HG03457 (cell line): ENCODE measurements around the gene ALDH4A1.
"Not testable (repeated sequence)": the region's sequence is repeated elsewhere in the genome, so short reads cannot be mapped to it uniquely, and the experiment has no call there.

Source experiments
- ATAC-seq: cut with Tn5 transposase; IDR thresholded peaks from one replicate; pipeline ENCODE4 v1.9.1; 2021; ENCODE audit warnings: moderate number of reproducible peaks; ENCODE audit not compliant: unreplicated experiment

Gene ALDH4A1

GRCh38 chr1:18901147-18901951 is 1.0 kb downstream of the ALDH4A1 start:
- no peak for ATAC-seq

DNA sequence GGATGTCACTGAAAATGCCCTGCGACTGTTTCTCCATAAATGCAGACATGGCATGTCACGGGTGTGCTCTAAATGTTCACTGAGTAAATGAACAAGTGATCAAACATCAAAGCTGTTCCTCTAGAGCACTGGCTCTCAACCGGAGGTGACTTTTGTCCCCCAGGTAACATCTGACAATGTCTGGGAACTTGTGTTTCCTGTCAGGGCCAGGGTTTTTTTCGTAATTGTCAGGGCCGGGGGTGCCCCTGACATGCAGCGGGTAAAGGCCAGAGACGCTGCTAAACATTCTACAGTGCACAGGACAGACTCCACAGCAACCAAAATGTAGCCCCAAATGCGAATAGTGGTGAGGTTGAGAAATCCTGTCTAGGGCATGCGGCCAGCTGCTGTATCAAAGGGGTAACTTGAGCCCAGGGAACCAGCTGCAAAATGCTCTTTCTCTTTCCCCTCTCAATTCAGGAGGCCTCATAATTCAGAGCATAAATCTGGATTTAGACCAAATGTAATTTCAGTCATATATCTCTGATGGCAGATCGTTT is 2.0 kb downstream of the ALDH4A1 start:
- ATAC-seq, result no peak

- no peak for ATAC-seq
These were observed 2.8 kb downstream of the ALDH4A1 start for GRCh38 chr1:18899363-18900049.

DNA sequence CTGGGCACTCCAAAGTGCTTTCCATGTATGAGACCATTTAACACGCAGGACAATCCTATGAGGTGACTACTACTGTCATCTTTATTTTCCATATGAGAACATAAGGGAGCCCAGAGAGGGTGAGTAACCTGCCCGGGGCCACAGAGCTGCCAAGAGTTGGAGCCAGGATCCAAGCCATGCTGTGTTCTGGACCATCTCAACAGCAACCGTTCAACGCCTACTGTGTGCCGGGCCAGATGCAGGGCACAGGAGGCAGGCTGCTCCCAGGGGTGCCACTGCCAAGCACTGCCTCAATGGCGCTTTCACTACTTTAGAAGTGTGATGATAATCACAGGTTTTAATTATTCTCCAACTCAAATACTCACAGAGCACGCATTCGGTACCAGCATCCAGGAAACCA is 3.8 kb downstream of the ALDH4A1 start:
- no peak for ATAC-seq

DNA sequence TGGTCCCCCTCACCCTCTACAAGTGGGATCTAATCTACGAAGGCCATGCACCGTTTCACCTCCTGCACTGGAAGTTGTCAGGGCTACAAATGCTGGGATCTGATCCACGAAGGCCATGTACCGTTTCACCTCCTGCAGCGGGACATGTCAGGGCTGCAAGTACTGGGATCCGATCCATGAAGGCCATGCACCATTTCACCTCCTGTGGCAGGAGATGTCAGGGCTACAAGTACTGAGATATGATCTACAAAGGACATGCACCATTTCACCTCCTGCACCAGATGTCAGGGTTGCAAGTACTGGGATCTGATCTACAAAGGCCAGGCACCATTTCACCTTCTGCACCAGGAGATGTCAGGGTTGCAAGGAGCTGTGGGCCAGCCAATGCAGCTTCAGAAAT is 7.0 kb downstream of the ALDH4A1 start:
- no peak for ATAC-seq

DNA sequence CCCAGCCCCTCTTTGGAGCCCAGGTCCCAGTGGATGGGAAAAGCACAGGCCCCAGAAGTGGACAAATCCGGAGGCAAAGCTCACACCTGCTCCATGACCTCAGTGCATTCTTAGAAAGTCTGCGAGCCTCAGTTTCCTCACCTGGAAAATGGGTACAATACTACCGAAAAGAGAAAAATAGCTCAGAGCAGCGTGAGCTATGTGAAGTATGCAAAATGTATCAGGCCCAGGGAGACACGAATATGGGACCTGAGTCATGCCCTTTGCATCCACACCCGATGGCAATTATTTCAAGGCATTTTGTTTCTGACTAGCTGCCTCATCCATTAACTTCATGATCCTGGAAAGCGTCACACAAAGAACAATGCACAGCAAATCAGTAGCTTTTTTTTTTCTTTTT is 9.2 kb downstream of the ALDH4A1 start:
- no peak for ATAC-seq

DNA sequence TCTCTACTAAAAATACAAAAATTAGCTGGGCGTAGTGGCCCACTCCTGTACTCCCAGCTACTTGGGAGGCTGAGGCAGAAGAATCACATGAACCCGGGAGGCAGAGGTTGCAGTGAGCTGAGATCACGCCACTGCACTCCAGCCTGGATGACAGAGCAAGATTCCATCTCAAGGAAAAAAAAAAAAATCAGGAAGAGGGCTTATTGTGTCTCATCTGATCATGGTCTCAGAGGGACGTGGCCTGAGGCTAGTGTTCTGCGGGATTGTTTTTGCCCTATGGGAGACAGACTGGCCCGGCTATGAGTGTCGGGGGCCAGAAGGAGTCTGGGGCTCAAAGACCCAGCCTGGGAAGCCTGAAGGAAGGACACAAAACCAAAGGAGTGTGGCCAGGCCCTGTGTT is 10.5 kb downstream of the ALDH4A1 start:
- ATAC-seq, result not testable (repeated sequence)

GRCh38 chr1:18891426-18891780 is 11.0 kb downstream of the ALDH4A1 start:
- no peak for ATAC-seq

DNA sequence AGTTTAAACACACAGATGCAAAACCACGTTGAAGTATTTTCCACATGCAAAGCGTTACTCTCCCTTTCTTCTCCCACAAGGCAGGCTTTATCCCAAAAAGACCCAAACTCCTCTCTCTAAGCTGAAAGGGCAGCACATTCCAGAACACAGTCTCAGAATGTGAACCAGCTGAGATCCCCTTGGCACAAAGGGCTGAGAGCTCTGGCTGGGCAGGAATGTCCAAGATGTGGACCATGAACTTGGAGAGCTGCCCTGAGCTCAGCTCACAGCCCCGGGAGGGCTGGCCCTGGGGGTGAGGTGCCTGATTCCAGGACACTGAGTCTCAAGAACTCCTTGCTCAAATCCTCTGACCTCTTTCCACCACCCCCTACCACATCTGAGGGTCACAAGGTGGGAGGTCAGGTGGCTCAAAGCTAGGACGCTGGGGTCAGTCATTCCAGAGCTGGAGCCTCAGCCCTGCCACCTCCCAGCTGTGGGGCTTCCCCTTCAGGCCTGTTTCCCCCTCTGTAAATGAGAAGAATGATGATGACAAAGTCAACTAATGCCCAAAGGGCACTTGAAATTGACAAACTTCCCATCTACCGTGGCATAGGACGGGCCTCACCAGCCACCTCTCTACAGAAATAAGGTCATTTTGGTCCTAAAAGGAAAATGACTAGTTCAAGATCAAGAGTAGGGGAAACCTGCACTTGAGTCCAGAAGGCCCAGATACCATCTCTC is 11.5 kb downstream of the ALDH4A1 start:
- no peak for ATAC-seq

GRCh38 chr1:18886003-18886335 is 16.4 kb downstream of the ALDH4A1 start:
- no peak for ATAC-seq

DNA sequence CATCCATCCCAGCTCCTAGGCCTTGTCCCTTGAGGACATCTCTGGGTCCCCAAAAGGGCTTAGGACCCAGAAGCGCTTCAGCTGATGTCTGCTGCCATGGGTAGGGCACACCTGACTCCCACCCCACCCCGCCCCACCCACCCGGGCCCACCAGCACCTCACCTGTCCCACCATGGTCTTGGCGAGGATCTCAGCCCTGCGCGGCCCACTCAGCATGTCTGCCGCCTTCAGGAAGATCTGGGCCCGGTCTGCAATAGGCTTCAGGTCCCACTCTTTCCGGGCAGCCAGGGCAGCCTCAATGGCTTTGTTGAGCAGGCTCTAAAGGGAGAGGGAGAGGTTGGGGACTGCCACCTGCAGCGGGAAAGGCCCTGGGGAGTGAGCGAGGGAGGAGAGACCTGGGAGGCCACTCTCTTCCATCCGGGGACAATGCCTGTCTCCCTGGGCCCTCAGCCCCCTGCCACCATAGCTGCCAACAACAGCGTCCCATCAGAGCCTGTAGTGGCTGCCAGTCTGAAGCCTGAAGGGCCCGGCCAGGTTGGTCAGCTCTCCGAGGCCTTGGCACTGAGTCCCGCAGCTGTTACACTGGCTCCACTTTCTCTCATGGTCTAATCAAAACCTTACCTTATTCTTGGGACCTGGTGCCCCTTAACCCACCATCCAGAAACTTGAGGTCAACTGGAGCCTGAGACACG is 16.9 kb downstream of the ALDH4A1 start:
- no peak for ATAC-seq

DNA sequence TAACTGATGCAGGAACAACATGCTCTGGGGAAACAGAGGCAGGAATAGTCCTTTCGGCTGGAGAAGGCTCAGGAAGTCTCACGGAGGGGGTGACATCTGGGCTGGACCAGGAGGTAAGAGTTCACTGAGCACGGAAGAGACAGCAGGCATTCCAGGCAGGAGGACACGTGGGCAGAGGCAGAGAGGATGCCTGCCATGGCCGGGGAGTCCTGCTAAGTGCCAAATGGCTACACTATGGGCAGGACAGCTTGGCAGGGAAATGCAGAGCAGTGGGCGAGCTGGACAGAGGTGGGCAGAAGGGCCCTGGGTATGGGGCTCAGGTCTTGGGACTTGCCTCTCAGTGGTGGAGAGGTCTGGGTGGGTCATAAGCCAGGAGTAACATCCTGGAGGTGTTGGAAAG is 17.6 kb downstream of the ALDH4A1 start:
- no peak for ATAC-seq

- ATAC-seq, result no peak
These were observed 18.0 kb downstream of the ALDH4A1 start for GRCh38 chr1:18884419-18884717.

DNA sequence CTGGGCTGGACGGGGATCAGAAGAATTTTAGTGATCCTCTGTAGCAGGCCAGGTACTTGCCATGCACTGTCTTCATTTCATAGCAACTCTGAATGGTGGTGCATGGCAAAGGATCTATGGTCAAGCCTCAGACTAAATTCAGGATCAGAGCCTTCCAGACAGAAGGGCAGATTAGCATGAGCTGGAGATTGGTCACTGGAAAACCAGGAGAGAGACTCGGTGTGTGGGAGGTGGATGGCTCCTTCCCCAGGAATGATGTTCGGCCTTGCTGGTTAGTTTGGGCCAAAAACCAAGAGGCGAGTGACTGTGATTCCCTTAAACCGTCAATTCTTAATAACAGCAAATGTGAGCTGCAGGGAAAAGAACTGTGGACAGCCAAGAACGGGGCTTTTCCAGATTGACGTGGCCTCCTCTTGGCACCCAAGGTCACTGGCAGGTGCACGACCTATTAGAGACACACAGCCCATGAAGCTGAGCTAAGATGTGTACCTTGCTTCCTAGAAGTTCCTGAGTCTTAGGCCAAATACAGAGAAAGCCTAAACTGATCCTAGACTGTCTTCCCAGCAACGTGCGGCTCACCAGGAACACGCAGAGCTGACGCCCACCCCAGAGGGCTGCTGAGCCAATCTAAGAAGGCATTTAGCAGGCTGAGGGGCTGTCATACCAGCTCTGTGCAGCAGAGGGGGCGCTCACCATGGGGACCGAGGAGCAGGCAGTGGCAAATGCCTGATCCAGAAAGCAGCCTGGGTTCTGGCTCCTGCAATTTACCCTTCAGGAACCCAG is 18.5 kb downstream of the ALDH4A1 start:
- no peak for ATAC-seq

- ATAC-seq, result no peak
These were observed 19.3 kb downstream of the ALDH4A1 start for GRCh38 chr1:18883079-18883478.

DNA sequence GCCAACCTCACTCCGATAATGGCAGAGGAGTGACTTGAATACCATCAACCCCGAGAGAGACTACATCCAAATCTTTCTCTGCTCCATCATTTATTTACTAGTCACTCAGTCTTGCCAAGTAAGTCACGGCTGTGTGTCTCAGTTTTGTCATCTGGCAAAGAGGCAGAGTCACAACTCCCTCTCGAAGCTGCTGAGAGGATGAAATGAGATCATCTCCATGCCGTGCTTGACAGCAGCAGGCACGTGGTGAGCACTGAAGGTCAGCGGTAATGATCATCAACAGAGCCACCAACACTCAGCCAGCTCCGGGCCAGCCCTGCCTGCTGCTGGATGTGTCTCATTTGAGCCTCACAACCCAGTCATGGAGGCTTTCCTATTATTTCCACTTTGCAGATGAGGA is 19.9 kb downstream of the ALDH4A1 start:
- no peak for ATAC-seq

GRCh38 chr1:18881642-18882431 is 20.5 kb downstream of the ALDH4A1 start:
- no peak for ATAC-seq

DNA sequence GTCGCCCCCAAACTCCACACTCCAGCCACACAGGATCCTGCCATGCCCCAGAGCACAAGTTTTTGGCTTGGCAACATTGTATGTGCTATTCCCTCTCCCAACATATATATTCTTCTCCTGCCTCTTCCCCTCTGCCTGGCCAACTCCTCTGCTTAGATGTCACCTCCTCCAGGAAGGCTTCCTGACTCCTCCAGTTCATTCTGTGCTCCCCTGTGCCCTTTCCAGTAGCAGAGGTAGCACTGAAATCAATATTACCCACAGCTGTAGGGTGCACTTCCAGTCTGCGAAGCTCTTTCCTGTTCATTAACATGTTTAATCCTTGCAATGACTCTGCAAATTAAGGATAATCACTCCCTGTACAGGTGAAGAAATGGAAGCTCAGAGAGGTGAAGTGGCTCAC is 21.2 kb downstream of the ALDH4A1 start:
- ATAC-seq, result no peak

DNA sequence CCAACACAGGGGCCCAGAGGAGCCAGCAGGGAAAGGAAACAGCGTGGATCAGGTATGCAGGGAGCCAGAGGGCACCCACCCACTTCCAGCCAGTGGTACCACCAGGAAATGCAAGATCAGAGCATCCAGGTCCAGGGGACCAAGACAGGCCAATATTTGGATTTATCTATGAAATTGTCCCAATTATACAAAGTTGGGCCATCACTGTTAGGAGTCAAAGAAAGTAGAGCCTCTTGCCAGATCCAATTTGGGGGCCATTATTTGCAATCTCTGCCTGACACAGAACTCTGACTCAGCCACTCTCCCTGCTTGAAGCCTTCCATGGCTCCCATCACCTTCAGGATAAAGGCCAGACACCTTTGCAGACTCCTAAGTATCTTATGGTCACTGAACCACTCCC is 21.8 kb downstream of the ALDH4A1 start:
- ATAC-seq, result no peak

GRCh38 chr1:18879791-18880309 is 22.5 kb downstream of the ALDH4A1 start:
- no peak for ATAC-seq
